Middle frontal gyrus (tissue), 1 donor: Measurements from ENCODE around the gene CTXN1.
"Not testable (repeated sequence)": the region's sequence is repeated elsewhere in the genome, so short reads cannot be mapped to it uniquely, and the experiment has no call there.

Experiments used
- DNase-seq: peaks from one replicate; pipeline ENCODE4 v3.0.0-alpha.2; 2015; ENCODE audit warnings: low spot score; ENCODE audit errors: extremely low spot score

Gene CTXN1

GRCh38 chr19:7926021-7926726, at the start of gene CTXN1:
Gene CTXN1, minus strand, starts transcription at chr19:7926135. Its CDS starts 597 bp downstream, at chr19:7925538.
- no peak for DNase-seq

- DNase-seq = no peak
These were observed 49.1 kb upstream of the CTXN1 start for GRCh38 chr19:7975037-7975436.

- peak; percentile 50 for DNase-seq
These were observed 47.9 kb upstream of the CTXN1 start for GRCh38 chr19:7973883-7974282.

GRCh38 chr19:7971553-7972520, 45.9 kb upstream of the CTXN1 start:
- DNase-seq = no peak

DNA sequence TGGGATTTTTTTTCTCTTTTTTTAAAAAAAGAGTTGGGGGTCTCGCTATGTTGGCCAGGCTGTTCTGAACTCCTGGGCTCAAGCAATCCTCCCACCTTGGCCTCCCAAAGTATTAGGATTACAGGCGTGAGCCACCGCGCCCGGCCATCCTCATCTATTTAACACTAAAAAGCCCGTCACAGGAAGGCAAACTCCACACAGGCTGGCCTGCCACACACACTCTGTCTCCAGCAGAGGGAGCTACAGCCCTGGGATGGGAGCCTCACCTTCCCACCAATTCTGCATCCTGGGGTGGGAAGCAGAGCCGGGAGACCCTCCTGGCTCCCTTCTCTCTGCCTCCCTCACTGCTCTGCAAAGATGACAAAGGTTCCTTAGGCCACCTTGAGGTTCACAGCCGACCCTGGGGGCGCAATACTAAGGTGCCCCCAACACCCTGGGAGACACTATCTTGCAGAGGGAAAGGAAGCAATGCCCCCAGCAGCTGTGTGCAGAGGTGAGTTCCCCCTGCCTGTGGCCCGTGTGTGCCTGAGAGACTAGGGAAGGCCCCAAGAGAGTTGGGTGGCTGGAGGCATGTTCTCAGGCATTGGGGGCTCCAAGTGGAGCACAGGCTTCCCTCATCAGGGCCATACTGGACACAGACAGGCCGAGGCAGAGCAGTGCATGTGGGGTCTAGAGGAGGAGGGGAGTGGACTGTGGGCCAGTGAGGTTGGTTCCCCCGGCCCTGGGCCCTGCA, 44.9 kb upstream of the CTXN1 start:
- no peak for DNase-seq

GRCh38 chr19:7969555-7969939, 43.6 kb upstream of the CTXN1 start:
- no peak for DNase-seq

- DNase-seq = no peak
These were observed 43.0 kb upstream of the CTXN1 start for GRCh38 chr19:7968796-7969554.

DNA sequence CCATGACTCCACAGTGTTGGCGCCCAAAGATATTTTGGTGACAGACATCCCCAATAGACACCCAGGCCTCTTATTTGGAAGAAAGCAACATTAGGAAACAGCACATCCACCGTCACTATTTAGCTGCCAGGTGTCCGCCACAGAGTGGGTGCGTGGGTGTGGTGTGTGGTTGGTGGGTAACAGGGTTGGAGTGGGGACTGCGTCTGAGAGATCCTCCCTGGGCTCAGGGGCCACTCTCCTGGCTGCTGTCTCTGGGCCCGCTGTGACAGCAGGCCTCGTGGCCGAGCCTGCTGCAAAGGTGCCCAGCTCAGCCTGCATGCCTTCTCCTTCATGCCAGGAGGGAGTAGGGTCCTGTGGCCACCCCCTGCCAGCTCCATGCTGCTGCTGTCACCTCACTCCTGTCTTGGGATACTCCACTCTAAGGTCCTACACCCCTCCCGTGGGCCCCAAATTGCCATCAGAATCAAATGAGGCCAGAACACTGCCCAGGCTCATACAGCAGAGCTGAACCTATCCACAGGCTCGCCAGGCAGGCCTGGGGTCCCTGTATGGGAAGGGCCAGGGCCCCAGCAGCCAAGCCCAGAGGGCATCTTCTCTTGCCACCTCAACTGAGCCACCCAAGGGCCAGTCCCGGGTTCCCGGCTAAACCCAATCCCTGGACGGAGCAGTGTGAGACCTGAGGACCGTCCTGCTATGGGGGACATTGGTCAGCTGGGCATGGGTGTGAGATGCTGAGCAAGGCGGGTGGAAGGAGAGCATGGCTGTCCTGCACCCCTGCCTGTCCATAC, 42.3 kb upstream of the CTXN1 start:
- DNase-seq = no peak

- DNase-seq = no peak
These were observed 40.2 kb upstream of the CTXN1 start for GRCh38 chr19:7965921-7966665.

- no peak for DNase-seq
These were observed 39.4 kb upstream of the CTXN1 start for GRCh38 chr19:7965259-7965841.

- no peak for DNase-seq
These were observed 37.6 kb upstream of the CTXN1 start for GRCh38 chr19:7963566-7963965.

DNA sequence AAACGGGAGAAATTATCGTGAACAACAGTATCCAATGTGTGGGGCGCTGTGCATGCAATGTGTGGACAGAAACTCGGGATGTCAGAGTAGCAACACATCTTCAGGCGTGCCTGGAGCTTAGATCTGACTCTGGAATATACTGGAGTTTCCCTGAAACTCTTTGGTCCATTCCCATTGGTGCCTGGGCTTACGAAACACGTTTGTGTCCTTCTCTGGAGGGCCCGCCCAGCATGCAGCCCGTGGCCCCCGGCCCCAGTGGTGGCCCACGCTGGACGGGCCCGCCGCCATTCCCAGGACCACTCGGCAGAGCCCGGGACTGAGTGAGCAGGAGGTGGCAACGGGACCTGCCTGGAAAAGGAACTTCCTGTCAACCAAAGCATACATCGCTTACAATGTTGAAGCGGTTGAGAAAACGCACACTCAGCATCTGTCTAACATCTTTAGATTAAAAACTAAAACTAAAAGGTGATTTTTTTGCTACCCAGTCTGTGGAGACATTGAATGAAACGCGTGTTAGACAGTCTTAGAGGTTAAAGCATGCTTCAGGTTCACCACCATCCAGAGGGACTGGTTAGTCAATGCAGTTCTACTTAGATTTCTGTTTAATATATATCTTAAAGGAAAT, 36.8 kb upstream of the CTXN1 start:
- no peak for DNase-seq

DNA sequence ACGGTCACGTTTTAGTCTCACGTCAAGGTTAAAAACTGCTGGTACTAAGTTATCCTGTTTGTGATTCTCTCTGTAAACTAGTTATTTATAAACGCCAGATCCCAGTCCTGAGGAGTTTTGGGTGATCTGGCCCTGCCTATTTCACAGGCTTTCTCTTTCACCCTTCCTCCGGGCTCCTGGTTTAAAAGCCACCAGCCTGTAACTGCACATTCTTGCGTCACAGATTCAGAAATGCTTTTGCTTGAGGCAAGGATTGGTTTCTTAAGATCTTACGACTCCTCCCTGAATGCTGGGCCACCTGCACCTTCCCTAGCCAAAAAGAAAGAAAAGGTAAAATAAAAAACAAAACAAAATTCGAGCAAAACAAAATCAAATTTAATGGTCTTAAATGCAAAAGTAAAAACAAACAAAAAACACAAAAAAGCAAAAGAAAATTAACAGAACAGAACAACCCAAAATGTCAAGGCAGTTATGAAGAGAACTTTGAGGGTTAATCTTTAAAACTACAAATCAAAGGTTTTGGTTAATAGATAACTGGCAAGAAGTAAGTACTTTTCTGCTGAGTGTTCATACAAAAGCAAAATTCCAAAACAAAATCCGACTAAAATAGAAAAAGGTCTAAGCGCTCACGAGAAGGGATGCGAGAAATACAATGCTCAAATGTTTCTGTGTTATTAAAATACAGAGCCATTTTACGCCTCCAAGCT, 36.1 kb upstream of the CTXN1 start:
- no peak for DNase-seq

DNA sequence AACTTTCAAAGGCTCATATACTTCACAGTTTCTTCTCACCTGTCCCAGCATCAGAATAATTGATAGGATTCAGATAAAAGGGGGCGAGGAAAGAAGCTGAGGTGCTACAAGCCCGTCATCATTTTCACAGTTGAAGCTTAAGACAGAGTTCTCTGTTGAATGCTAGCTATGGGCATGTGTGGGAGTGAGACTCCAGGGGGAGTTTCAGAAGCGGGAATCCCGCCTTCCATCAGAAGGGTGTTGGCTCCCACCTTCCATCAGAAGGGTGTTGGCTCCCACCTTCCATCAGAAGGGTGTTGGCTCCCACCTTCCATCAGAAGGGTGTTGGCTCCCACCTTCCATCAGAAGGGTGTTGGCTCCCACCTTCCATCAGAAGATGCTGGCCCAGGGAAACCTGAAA, 35.1 kb upstream of the CTXN1 start:
- not testable (repeated sequence) for DNase-seq

GRCh38 chr19:7959211-7959610, 33.3 kb upstream of the CTXN1 start:
- no peak for DNase-seq

- DNase-seq = no peak
These were observed 29.8 kb upstream of the CTXN1 start for GRCh38 chr19:7955696-7956095.

GRCh38 chr19:7953576-7953975, 27.6 kb upstream of the CTXN1 start:
- DNase-seq = no peak

- DNase-seq = no peak
These were observed 27.1 kb upstream of the CTXN1 start for GRCh38 chr19:7953060-7953459.
